NCI-H345 treated with DMSO at 0.1 percent for 48 hours (cell line): ENCODE results near the gene BMERB1.

ENCODE experiments used
- DNase-seq: peaks from one replicate; lab custom pipeline; 2025; ENCODE audit not compliant: unreplicated experiment; lab: John Stamatoyannopoulos, UW

Gene BMERB1

DNA sequence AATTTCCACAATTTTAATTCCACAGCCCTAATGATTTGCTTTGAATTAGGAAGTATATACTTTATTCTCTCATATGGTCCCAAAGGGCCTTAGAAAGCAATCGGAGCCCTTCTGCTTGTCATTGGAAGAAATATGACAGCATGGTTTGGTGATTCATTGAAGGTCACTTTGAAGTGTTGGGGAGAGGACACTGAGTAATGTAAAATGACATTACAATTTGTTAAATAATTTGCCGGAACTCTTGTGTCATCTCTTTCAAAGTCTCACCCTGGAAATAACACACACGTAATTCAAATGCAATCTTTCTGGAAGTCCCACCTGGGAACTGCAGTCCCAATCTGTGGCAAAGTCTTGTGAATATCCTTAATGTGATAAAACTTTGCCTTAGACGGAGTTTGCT is 59.8 kb downstream of the BMERB1 start:
- DNase-seq: no peak

DNA sequence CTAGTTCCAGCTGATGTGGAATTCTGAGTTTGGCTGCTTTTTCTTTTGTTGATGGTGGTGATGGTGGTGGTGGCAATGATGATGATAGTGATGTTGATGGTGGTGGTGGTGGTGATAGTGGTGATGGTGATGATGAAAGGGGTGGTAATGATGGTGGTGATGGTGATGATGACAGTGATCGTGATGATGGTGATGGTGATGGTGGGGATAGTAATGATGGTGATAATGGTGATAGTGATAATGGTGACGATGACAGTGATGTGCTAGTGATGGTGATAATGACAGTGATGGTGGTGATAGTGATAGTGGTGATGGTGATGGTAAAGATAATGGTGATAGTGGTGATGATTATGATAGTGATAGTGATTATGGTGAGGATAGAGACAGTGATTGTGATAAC is 61.5 kb downstream of the BMERB1 start:
- no peak for DNase-seq

DNA sequence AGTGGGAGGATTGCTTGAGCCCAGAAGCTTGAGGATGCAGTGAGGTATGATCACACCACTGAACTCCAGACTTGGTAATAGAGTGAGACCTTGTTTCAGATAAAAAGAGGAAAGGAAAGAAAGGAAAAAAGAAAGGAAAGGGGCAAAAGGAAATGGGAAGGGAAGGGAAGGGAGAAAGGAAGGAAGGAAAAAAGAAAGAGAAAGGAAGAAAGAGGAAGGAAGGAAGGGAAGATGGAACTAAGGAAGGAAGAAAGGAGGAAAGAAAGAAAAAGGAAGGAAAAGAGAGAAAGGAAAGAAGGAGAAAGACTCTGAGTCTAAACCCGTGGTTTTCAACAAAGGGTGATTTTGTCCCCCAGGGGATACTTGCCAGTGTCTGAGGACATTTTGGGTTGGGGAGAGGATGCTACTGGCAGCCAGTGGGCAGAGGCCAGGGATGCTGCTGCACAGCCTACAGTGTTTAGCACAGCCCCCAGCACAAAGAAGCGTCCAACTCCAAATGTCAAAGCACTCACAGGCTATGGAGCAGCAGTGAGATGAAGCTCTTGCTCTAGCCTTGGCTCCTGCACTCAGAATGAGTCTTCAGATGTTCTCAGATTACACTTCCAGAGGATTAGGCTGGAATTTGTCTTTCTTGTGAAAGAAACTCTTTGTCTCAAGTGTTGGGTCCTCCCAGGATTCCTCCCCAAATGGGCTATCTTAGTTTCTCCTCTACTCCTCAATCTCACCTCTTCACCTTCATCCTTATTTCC is 64.2 kb downstream of the BMERB1 start:
- no peak for DNase-seq

DNA sequence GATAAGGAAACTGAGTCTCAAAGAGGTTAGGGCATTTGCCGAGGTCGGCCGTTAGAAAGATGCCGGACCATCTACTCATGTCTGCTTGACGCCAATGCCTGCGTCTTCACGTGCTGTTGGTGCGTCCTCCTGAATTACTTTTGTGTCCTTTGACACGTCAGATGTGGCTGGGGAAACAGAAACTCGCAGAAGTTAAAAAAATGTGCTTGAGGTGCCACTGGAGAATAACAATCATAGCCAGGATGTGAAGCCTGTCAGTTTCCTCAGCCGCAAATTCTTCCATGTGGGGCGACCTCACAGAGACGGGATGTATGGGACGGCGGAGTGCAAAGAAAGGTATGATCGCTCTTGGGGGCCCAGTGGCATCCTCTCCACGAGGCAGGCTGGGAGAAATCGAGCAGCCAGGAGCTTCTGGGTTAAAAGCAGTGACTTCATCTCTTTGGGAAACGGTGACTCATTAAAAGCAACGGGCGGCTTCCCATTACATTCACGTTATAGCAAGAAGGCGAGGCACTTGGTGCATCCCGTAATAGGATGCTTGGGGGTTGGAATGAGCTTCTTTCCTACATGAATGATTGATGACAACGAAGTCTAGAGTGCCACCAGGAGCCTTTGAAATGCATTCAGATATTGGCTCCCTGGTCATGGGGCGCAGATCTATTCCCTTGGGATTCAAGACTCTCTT is 67.8 kb downstream of the BMERB1 start:
- DNase-seq: no peak

DNA sequence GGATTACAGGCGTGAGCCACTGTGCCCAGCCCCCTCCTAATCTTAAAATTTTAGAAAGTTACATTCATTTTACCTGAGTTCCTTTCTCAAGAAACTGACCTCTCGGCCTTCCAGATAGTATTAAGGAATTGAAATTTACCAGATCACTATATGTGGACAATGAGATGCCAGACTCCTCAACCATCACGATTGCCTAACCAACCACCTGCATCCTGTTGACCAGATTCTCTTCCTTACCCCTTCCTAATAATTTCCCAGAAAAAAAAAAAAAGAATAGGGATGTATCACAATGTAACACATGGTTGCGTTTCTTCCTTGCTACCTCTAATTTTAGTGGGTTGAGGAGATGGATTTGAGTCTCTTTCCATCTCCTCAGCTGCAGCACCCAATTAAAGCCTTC is 72.1 kb downstream of the BMERB1 start:
- DNase-seq: no peak

DNA sequence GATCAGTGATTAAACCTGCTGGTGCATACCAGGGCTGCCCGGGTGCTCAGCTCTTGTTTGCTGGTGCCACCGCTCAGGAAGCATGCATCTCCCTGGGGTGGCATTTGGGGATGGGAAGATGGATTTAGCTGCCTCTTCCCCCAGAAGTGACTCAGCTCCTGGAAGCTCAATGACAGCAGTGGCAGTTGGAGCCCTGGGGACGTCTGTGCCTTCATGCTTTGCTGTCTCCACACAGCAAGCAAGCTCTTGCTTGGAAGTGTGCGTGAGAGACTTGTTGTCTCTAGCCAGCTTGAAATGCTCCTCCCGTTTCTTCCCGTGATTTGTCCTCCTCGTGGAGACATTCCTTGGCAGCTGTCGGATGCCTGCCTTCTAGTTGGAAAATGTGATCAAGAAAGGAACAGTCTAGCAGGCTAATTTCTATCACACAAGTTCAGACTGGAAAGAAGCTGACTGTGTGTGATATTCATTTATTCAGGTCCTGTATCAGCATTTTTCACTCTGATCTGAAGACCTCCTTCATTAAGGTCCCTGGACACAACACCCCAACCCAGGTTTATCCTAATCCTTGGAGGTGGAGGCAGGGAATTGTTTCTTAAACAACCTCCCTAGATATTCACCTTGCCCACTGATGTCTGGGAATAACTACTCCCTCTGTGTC is 73.0 kb downstream of the BMERB1 start:
- DNase-seq: no peak

DNA sequence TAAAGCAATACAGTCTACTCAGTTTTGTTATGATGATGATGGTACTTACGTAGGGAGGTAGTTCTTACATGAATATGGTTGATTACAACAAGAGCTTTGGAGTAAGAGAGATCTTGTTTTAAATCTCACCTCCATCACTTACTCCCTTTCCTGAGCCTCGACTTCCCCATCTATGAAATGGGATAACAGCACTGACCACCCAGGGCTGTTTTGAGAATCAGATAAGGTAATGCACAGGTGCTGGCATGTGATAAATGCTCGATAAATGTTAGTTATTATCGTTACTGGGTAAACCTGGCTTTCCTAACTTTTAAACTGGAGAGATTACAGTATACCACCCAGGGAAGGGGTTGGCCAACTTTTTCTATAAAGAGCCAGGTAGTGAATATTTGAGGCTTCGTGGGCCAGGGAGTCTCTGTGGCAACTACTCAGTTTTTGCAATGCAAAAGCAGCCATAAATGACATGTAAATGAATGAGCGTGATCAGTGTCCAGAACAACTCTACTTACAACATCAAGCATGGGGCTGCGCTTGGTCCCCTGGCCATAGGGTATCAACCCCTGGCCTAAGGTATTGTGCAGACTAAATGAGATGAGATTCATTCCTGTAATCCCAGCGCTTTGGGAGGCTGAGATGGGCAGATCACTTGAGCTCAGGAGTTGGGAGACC is 73.7 kb downstream of the BMERB1 start:
- DNase-seq: no peak

DNA sequence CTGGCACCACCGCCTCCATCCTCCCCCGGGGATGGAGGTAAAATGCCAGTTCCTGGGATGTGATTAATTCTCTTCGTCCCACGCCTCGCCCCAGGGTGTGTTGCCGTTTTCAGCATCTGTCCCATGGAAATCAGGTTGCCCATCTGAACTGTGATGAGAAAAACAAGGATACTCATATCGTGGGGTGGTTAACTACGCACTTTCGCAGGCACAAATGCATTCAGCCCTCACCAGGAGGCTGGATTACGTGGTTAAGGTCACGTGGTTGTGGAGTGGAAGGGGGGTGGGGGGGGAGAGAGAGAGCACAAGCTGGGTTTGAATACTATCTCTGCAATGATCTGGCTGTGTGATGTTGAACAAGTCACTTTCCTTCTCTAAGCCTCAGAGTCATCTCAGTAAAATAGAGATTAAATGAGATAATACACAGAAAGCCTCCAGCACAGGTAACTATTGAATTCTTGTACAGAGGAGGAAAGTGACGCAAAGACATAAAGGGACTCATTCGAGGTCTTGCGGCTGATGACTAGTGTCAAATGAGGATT is 74.7 kb downstream of the BMERB1 start:
- no peak for DNase-seq

DNA sequence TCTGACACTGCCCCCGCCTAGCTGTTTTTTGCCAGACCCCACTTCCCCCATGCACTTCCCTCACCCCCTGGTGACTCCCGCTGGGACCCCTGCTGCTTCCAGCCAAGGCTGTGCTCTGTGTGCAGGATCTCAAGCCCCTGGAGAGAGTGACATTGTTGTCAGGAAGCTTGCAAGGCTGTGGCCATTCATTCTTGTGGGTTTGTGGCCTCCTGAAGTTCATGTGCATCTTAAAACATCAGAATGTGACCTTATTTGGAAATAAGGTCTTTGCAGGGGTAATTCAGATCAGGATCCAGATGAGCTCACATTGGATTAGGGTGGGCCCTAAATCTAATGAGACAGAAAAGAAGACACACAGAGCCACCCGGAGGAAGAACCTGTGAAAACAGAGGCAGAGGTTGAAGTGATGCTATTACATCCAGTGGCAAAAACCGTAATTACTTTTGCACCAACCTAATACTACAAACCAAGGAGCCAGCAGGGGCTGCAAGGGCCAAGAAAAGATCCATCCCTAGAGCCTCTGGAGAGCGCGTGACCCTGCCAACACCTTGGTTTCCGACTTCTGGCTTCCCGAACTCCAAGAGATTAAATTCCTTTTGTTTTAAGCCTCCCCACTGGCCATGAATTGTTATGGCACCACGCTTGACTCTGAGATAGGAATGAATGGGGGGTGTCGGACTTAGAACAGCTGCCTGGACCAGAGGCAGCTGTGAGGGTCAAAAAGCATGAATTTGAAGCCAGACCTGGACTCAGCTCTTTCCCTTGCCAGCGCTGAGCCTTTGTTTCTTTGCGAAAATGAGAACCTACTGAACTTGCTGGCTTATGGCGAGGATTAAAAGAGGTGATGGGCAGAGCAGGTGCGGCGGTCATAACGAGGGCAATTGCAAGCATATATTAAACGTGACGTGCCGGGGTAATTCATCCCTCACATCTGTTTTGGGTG is 75.5 kb downstream of the BMERB1 start:
- DNase-seq: no peak

DNA sequence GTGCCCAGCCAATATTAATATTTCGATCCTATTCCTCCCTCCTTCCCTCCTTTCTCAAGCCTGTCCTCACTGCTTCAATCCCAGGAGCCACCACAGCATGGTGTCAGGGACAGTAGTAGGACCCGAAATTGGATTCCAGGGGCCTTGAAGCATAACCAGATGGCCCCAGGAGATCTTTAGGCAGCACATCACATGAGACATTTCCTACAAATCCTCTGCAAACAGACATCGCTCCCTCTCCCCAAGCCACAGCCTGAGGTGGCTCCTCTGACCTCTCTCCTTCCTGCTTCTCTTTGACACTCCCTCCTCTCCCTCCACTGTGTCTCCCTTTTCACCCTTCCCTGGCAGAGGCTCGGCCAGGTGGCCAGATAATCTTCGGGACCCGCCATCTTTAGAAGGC is 76.6 kb downstream of the BMERB1 start:
- DNase-seq: no peak

DNA sequence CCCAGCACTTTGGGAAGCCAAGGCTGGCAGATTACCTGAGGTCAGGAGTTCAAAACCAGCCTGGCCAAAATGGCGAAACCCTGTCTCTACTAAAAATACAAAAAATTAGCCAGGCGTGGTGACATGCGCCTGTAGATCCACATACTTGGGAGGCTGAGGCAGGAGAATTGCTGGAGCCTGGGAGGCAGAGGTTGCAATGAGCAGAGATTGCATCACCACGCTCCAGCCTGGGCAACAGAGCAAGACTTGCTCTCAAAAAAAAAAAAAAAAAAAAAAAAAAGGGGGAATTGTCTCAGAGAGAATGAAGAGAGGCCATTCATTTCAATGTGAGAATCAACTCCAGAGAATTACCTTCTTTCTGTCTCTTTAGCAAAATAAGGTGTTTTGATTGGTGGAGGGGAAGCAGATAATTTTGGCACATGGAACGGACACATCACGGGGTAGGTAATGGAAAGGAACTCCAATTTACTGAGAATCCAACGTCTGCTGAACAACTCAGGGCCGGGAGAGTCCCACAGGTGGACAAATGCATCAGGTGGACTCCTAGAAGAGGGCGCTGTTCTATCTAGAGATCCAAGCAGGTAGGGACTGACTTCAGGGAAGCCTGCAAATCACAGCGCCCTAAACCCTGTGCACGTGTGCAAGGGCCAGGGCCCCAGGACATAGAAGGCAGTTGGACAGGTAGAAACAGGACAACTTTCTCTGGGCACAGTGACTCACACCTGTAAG is 77.5 kb downstream of the BMERB1 start:
- no peak for DNase-seq

DNA sequence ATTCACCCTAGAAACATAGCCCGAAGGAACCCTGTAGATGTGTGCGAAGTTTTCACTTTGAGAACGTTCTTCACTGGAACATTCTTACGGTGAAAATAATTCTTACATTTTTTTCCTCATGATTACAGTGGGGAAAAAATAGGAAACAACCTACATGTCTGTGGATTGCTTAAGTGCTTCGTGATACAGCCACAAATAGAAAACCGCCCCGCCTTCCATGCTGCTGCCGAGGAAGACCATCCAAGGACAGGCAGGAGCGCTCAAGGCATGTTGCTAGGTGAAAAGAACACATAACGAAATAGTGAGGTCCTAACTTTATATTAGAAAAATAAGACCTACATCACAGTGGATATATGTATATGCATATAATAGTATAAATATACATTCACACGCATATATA is 78.8 kb downstream of the BMERB1 start:
- no peak for DNase-seq

DNA sequence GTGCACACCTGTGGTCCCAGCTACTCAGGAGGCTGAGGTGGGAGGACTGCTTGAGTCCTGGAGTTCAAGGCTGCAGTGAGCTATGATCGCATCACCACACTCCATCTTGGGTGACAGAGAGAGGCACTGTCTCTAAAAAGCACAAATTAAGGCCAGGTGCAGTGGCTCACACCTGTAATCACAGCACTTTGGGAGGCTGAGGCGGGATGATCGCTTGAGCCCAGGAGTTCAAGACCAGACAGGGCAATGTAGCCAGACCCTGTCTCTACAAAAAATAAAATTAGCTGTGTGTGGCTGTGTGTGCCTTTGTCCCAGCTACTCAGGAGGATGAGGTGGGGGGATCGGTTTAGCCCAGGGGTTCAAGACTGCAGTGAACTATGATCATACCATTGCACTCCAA is 81.6 kb downstream of the BMERB1 start:
- DNase-seq: no peak

DNA sequence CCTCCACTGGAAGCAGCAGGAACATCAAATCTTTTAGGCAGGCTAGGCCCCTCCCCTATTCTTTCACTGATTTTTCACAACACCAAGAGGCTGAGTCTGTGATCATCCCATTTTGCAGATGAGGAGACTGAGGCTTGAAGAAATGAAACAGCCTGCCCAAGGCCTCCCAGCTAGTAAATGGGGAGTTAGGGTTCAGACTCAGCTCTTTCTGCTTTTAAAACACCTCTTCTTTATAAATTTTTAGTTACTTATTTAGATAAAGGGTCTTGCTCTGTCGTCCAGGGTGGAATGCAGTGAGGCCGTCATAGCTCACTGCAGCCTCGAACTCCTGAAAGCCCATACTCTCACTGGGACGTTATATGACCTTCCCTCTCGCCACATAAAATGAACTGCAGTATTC is 82.2 kb downstream of the BMERB1 start:
- no peak for DNase-seq

DNA sequence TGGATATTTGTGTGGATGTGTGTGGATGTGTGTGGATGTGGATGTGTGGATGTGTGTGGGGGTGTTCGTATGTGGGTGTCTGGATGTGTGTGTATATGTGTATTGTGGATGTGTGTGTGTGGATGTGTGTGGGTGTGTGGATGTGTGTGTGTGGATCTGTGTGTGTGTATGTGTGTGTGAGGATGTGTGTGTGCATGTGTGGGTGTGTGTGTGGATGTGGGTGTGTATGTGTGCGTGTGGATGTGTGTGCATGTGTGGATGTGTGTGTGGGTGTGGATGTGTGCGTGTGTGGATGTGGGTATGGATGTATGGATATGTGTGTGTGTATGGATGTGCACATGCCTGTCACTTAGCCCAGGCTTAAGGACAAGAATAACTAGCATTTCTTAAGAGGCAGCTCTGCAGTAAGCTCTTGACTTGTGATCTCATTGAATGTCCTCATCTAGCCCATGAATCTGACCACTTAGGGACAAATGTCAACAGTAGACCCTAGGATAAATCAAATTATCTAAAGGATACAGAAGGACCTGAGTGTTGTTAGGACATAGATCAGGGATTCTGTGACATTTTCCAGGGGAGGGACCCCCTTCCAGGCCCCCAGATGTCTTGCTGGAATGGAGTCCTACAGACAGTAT is 83.5 kb downstream of the BMERB1 start:
- no peak for DNase-seq

DNA sequence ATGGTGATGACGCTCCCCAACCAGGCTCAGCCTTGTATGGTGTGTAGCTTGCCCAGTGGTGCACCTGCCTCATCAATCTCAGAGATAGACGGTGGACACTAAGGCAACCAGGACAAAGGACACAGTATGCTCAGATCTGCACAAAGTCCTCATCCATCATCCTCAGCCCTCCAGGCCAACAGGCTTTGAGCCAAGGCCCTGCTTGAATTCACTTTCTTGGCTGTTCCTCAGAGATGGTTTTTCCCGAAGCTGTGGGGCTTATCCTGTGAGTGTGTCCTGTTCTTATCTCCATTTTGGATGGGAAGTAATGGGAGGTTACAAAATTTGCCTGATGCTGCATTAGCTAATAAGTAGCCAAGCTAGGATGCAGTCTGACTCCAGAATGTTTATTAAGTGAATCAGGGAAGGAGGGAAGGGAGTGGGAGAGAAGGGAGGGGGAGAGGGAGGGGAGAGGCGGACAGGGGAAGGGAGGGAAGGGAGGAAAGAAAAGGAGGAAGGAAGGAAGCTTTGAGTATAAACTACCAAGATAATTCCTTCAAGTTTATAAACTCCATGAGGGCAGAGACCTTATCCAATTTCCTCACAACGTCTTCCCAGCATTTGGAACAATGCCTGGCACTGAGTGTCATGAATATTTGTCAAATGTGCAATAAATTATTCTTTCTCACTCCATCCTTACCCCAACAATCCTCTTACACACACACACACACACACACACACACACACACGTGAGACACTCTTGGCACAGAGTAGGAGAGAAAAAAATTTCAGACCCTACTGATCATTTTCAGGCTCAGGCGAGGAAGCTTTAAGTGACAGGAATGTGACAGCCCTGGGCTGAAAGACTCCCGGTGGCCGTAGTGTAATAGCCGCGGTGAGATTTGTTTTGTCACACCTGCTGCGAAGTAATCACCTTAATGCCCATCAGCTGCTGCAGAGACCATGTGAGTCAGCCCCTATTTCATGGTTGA is 84.3 kb downstream of the BMERB1 start:
- DNase-seq: no peak

DNA sequence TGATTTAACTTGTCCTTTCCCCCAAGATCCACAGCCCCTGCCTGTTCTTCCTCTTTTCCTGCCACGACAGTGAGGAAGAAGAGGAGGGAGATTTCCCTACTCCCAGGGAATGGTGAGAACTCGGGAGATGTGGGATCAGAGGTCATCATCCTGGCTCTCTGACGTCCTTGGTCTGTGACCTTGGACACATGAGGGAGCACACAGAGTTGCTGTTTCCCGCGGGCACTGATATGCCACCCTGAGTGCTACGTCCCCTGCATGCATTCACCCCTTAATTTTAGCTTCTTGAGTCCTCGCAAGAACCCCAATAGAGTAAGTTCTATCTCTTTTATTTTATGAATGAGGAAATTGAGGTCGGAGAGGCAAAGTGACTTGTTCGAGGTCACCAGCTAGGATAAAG is 85.4 kb downstream of the BMERB1 start:
- DNase-seq: no peak

DNA sequence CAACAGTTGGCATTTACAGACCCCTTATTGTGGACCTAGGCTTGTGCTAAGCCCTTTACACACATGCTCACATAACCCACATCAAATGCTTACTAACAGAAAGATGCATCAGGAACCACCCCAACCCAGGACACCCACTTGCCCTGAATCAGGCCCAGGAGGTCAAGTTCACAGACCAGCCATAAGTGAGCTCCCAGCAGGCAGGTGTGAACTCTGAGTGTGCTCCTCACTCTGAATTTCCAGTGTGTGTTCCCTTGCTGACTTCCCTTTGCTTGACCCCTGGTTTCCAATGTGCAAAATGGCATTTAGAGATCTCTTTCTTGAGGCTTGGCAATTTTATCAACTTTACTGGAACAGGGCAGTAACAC is 87.0 kb downstream of the BMERB1 start:
- no peak for DNase-seq
